ENCODE measurements around the gene SPINK5.

- TF ChIP-seq ELF4 (IDR thresholded peaks at IDR 0.05) (no peak), ZNF384 (IDR thresholded peaks at IDR 0.05) (no peak), LEF1 (IDR thresholded peaks at IDR 0.05; ENCODE audit: borderline replicate concordance) (no peak), FOXM1 (IDR thresholded peaks at IDR 0.05; ENCODE audit: borderline replicate concordance) (no peak), PKNOX1 (IDR thresholded peaks at IDR 0.05) (no peak), ARNT (IDR thresholded peaks at IDR 0.05) (no peak), BHLHE40 (IDR thresholded peaks at IDR 0.05; ENCODE audit: borderline replicate concordance) (no peak), HDGF (IDR thresholded peaks at IDR 0.05; ENCODE audit: borderline replicate concordance) (no peak), FOXK2 (IDR thresholded peaks at IDR 0.05) (no peak), SP1 (IDR thresholded peaks at IDR 0.05) (no peak), SUZ12 (IDR thresholded peaks at IDR 0.05) (no peak)
Observed at GRCh38 chr5:148042881-148043280, 20.9 kb upstream of the SPINK5 start.
